LNCaP clone FGC (cell line): ENCODE data around the gene OLIG3.

Experiments used
- DNase-seq: peaks from one replicate; pipeline ENCODE4 v3.0.0-alpha.2; 2011; ENCODE audit warnings: low read depth
- H3K4me3 ChIP-seq: 2 replicates; pipeline ENCODE4 v1.5.1; 2011; ENCODE audit warnings: mild to moderate bottlenecking, low read depth, low read length, control low read depth
- TF ChIP-seq, protein P1 (sequence below): IDR thresholded peaks from 2 replicates; pipeline ENCODE4 v1.5.1; 2012; ENCODE audit warnings: mild to moderate bottlenecking; ENCODE audit not compliant: control insufficient read depth, insufficient read depth; ENCODE audit errors: extremely low read depth

Gene OLIG3

GRCh38 chr6:137494281-137494987, at the start of gene OLIG3:
OLIG3 (minus strand) TSS chr6:137494394; CDS start chr6:137494170, 224 bp downstream.
- DNase-seq = no peak
- no peak within 1 kb of the TSS for H3K4me3 ChIP-seq

GRCh38 chr6:137543114-137543513, 48.9 kb upstream of the OLIG3 start:
- no peak for DNase-seq
- TF ChIP-seq, protein P1, sequence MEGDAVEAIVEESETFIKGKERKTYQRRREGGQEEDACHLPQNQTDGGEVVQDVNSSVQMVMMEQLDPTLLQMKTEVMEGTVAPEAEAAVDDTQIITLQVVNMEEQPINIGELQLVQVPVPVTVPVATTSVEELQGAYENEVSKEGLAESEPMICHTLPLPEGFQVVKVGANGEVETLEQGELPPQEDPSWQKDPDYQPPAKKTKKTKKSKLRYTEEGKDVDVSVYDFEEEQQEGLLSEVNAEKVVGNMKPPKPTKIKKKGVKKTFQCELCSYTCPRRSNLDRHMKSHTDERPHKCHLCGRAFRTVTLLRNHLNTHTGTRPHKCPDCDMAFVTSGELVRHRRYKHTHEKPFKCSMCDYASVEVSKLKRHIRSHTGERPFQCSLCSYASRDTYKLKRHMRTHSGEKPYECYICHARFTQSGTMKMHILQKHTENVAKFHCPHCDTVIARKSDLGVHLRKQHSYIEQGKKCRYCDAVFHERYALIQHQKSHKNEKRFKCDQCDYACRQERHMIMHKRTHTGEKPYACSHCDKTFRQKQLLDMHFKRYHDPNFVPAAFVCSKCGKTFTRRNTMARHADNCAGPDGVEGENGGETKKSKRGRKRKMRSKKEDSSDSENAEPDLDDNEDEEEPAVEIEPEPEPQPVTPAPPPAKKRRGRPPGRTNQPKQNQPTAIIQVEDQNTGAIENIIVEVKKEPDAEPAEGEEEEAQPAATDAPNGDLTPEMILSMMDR = no peak
- no peak overlapping the region for H3K4me3 ChIP-seq

More at GRCh38 chr6:137494281-137494987, at the start of gene OLIG3:
- TF ChIP-seq, protein P1 = no peak

DNA sequence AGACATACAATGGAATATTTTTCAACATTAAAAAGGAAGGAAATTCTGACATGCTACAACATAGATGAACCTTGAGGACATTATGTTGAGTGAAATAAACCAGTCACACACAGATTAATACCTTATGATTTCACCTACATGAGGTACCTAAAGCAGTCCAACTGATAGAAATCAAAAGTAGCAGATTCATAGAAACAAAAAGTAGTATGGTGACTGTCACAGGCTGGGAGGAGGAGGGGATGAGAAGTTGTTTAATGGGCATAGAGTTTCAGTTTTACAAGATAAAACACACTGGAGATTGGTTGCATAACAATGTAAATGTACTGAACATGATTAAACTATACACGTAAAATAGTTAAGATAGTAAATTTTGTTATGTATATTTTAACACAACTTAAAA, 48.5 kb upstream of the OLIG3 start:
- TF ChIP-seq, protein P1 = no peak
- no peak for DNase-seq
- H3K4me3 ChIP-seq = no peak overlapping the region

GRCh38 chr6:137541534-137542063, 47.4 kb upstream of the OLIG3 start:
- TF ChIP-seq, protein P1 = no peak
- no peak for DNase-seq
- H3K4me3 ChIP-seq = no peak overlapping the region

DNA sequence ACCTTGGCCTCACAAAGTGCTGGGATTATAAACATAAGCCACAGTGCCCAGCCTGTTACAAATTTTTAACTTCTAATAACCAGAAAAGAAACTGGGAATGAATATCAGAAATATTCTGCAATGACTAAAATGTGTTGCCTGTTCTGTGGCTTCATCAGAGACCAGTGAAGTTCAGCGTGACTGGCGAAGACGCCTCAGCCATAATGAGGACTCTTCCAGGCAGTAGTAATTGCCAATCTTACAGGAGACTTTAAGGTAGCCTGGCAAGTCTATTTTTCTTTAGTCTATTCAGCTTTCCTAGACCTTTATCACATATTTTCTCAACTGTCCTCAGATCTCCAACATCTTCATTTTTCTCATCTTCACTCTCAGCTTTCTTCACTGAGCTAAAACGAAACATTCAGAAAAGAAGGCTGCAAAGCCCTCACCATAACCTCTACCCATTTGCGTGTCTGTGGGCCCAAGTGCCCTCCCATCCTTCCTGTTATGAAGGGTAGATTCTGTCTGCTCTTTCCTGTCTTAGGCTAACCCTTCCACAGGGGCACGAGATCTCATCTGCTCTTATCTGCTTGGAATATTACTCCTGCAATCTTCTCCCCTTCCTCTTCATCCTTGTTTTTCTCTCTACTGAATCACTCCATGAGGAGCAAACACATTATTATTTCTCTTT, 42.0 kb upstream of the OLIG3 start:
- no peak for DNase-seq
- TF ChIP-seq, protein P1 = no peak
- H3K4me3 ChIP-seq = no peak overlapping the region

DNA sequence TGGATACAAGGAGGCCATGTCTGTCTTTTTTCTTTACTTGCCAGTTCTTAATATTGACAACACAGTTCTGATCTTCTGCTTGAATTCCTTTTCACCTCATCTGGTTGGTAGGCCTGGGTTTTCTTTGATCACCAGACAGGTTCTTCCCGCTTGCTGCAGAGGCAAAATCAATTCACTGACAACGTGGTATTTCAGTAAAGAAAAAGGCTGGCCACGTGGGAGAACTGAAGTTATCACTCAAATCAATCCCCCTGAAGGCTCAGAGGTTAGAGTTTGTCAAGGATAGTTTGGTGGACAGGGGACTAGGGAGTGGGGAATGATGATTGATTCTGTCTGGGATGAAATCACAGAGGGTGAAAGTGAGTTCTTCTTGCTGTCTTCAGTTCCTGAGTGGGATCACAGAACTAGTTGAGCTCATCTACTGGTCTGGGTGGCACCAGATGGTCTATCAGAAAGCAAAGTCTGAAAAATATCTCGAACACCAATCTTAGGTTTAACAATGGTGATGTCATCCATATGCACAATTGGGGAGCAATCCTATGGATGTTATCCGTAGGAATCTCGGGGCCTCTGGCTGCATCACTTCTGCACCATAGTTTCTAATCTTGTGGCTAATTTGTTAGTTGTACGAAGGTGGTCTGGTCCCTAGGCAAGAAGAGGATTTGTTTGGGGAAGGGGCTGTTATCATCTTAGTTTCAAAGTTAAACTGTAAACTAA, 37.3 kb upstream of the OLIG3 start:
- DNase-seq = no peak
- TF ChIP-seq, protein P1 = no peak
- no peak overlapping the region for H3K4me3 ChIP-seq
